ENCODE results near the gene OXSR1. TPM values are rescaled to one million over a fixed set of nuclear protein-coding genes. Genes with fewer than 3 reads are reported as not detected.

Gene OXSR1
- total and polyA plus RNA-seq, 7 donors: 26.4 to 60.1 (median 47.4) TPM

GRCh38 chr3:38153221-38153620 is 12.1 kb upstream of the OXSR1 start:
- H3K27ac ChIP-seq: no peak overlapping the region
- no peak overlapping the region for H3K4me3 ChIP-seq
- no peaks in the 10 kb centered on the region for H3K9me3 ChIP-seq
- TF ChIP-seq, protein P1, sequence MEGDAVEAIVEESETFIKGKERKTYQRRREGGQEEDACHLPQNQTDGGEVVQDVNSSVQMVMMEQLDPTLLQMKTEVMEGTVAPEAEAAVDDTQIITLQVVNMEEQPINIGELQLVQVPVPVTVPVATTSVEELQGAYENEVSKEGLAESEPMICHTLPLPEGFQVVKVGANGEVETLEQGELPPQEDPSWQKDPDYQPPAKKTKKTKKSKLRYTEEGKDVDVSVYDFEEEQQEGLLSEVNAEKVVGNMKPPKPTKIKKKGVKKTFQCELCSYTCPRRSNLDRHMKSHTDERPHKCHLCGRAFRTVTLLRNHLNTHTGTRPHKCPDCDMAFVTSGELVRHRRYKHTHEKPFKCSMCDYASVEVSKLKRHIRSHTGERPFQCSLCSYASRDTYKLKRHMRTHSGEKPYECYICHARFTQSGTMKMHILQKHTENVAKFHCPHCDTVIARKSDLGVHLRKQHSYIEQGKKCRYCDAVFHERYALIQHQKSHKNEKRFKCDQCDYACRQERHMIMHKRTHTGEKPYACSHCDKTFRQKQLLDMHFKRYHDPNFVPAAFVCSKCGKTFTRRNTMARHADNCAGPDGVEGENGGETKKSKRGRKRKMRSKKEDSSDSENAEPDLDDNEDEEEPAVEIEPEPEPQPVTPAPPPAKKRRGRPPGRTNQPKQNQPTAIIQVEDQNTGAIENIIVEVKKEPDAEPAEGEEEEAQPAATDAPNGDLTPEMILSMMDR (IDR thresholded peaks at IDR 0.05): no peak
- ATAC-seq (no peak), DNase-seq (no peak)
- no peaks in the 10 kb centered on the region for H3K27me3 ChIP-seq (ENCODE audit: insufficient read depth in 3 of 3, low read length in 2 of 3)
- H3K4me1 ChIP-seq: no peaks in the 10 kb centered on the region
- intact Hi-C loops (cut with DNase I): no loop called here
- H3K36me3 ChIP-seq (ENCODE audit: insufficient read depth in 1 of 2, low read depth in 1 of 2): no peaks in the 10 kb centered on the region
- WGBS, 3 donors: 86 to 92% (median 88%) methylated on average over 2 of the region's 2 CpGs

- H3K27ac ChIP-seq: no peak overlapping the region
- DNase-seq (no peak), ATAC-seq (no peak)
- no peaks in the 10 kb centered on the region for H3K36me3 ChIP-seq (ENCODE audit: insufficient read depth in 1 of 2, low read depth in 1 of 2)
- TF ChIP-seq, protein P1 (IDR thresholded peaks at IDR 0.05): no peak
- no peaks in the 10 kb centered on the region for H3K9me3 ChIP-seq
- no peaks in the 10 kb centered on the region for H3K4me1 ChIP-seq
- no peak overlapping the region for H3K4me3 ChIP-seq
- 81 to 95% (median 85%) methylated on average over 2 of the region's 2 CpGs for WGBS, 3 donors
- intact Hi-C loops (cut with DNase I): no loop called here
- H3K27me3 ChIP-seq (ENCODE audit: insufficient read depth in 3 of 3, low read length in 2 of 3): no peaks in the 10 kb centered on the region
These were observed 11.3 kb upstream of the OXSR1 start for GRCh38 chr3:38154033-38154494.

GRCh38 chr3:38154625-38155255 is 10.6 kb upstream of the OXSR1 start:
- Histone ChIP-seq H3K4me3 (no peak overlapping the region), H3K9me3 (no peaks in the 10 kb centered on the region), H3K36me3 (ENCODE audit: insufficient read depth in 1 of 2, low read depth in 1 of 2) (no peaks in the 10 kb centered on the region), H3K27me3 (ENCODE audit: insufficient read depth in 3 of 3, low read length in 2 of 3) (no peaks in the 10 kb centered on the region), H3K4me1 (no peaks in the 10 kb centered on the region), H3K27ac (no peak overlapping the region)
- TF ChIP-seq, protein P1 (IDR thresholded peaks at IDR 0.05): no peak
- 67 to 73% (median 71%) methylated on average over 2 of the region's 2 CpGs for WGBS, 3 donors
- intact Hi-C loops (cut with DNase I): no loop called here
- ATAC-seq (no peak), DNase-seq (no peak)

- ATAC-seq (no peak), DNase-seq (no peak)
- no peaks in the 10 kb centered on the region for H3K4me1 ChIP-seq
- no peaks in the 10 kb centered on the region for H3K36me3 ChIP-seq (ENCODE audit: insufficient read depth in 1 of 2, low read depth in 1 of 2)
- 87 to 94% (median 88%) methylated on average over 2 of the region's 2 CpGs for WGBS, 3 donors
- intact Hi-C loops (cut with DNase I): no loop called here
- H3K27ac ChIP-seq: no peak overlapping the region
- H3K27me3 ChIP-seq (ENCODE audit: insufficient read depth in 3 of 3, low read length in 2 of 3): no peaks in the 10 kb centered on the region
- TF ChIP-seq, protein P1 (IDR thresholded peaks at IDR 0.05): no peak
- no peak overlapping the region for H3K4me3 ChIP-seq
- H3K9me3 ChIP-seq: no peaks in the 10 kb centered on the region
These were observed 9.5 kb upstream of the OXSR1 start for GRCh38 chr3:38155825-38156224.

- Histone ChIP-seq H3K27me3 (ENCODE audit: insufficient read depth in 3 of 3, low read length in 2 of 3) (no peaks in the 10 kb centered on the region), H3K4me3 (no peak overlapping the region), H3K27ac (no peak overlapping the region), H3K36me3 (ENCODE audit: insufficient read depth in 1 of 2, low read depth in 1 of 2) (no peaks in the 10 kb centered on the region), H3K9me3 (no peaks in the 10 kb centered on the region), H3K4me1 (no peaks in the 10 kb centered on the region)
- TF ChIP-seq, protein P1 (IDR thresholded peaks at IDR 0.05): no peak
- DNase-seq (no peak), ATAC-seq (no peak)
- intact Hi-C loops (cut with DNase I): no loop called here
- WGBS, 3 donors: 95 to 98% (median 97%) methylated on average over 2 of the region's 2 CpGs
These were observed 8.2 kb upstream of the OXSR1 start for GRCh38 chr3:38157117-38157516.

Measured in psoas muscle (tissue), 8 donors.